IPS-18c (cell line): ENCODE data around the gene C2orf69.

ENCODE experiments used
- H3K4me3 ChIP-seq: 2 replicates; pipeline ENCODE4 v1.7.0; 2013; ENCODE audit warnings: low read depth, mild to moderate bottlenecking, low read length, moderate library complexity; ENCODE audit not compliant: insufficient read depth
- H3K9me3 ChIP-seq: one replicate; pipeline ENCODE4 v1.6.1; 2013; ENCODE audit warnings: mild to moderate bottlenecking, low read length, moderate library complexity; ENCODE audit not compliant: control insufficient read depth, insufficient read depth

The C2orf69 gene

GRCh38 chr2:199950396-199950795 lies 39.3 kb downstream of the C2orf69 start:
- Histone ChIP-seq H3K4me3 (no peak overlapping the region), H3K9me3 (no peaks in the 10 kb centered on the region)

- no peaks in the 10 kb centered on the region for H3K9me3 ChIP-seq
- H3K4me3 ChIP-seq: no peak overlapping the region
These were observed 39.9 kb downstream of the C2orf69 start for GRCh38 chr2:199951023-199951422.

GRCh38 chr2:199955007-199955338 lies 43.9 kb downstream of the C2orf69 start:
- H3K4me3 ChIP-seq: peak overlapping the region; percentile 97
- no peaks in the 10 kb centered on the region for H3K9me3 ChIP-seq

- H3K9me3 ChIP-seq: no peaks in the 10 kb centered on the region
- H3K4me3 ChIP-seq: peak within 1 kb of the TSS; percentile 97
These were observed 44.4 kb downstream of the C2orf69 start, which contains the start of the genes MAIP1 and TYW5 for GRCh38 chr2:199955339-199956061. MAIP1 (plus strand) TSS chr2:199955582; CDS start chr2:199955799, 217 bp downstream. TYW5 (minus strand) TSS chr2:199955491; CDS start chr2:199955470, 21 bp downstream.

- H3K9me3 ChIP-seq: no peaks in the 10 kb centered on the region
- H3K4me3 ChIP-seq: peak overlapping the region; percentile 97
These were observed 44.9 kb downstream of the C2orf69 start for GRCh38 chr2:199956062-199956380.

- H3K9me3 ChIP-seq: no peaks in the 10 kb centered on the region
- 0 out of 2 replicates have a peak overlapping the region, but pooled peaks have one; percentile 2 for H3K4me3 ChIP-seq
These were observed 46.9 kb downstream of the C2orf69 start for GRCh38 chr2:199958014-199958413.

- Histone ChIP-seq H3K4me3 (no peak overlapping the region), H3K9me3 (no peaks in the 10 kb centered on the region)
These were observed 51.1 kb downstream of the C2orf69 start for GRCh38 chr2:199962203-199962602.

GRCh38 chr2:199966405-199966804 lies 55.3 kb downstream of the C2orf69 start:
- Histone ChIP-seq H3K4me3 (no peak overlapping the region), H3K9me3 (no peaks in the 10 kb centered on the region)

- Histone ChIP-seq H3K4me3 (no peak overlapping the region), H3K9me3 (no peaks in the 10 kb centered on the region)
These were observed 55.9 kb downstream of the C2orf69 start for GRCh38 chr2:199966976-199967375.

- H3K4me3 ChIP-seq: no peak overlapping the region
- H3K9me3 ChIP-seq: no peaks in the 10 kb centered on the region
These were observed 57.0 kb downstream of the C2orf69 start for GRCh38 chr2:199968126-199968525.

- H3K4me3 ChIP-seq: no peak overlapping the region
- H3K9me3 ChIP-seq: no peaks in the 10 kb centered on the region
These were observed 61.1 kb downstream of the C2orf69 start for GRCh38 chr2:199972088-199972626.

GRCh38 chr2:199973703-199974102 lies 62.6 kb downstream of the C2orf69 start:
- no peaks in the 10 kb centered on the region for H3K9me3 ChIP-seq
- no peak overlapping the region for H3K4me3 ChIP-seq

- Histone ChIP-seq H3K9me3 (no peaks in the 10 kb centered on the region), H3K4me3 (no peak overlapping the region)
These were observed 64.3 kb downstream of the C2orf69 start for GRCh38 chr2:199975273-199975895.
